ENCODE measurements around the gene RIC8B. TPM values are rescaled to one million over a fixed set of nuclear protein-coding genes. Genes with fewer than 3 reads are reported as not detected.

The RIC8B gene
- polyA plus RNA-seq, 1 donor (not counting 4 experiments of a cell fraction or from before 2014, with no cell fraction given) = 6.8 TPM

- no peak overlapping the region for H2AFZ ChIP-seq (ENCODE audit: control insufficient read depth, low read length)
- no peaks in the 10 kb centered on the region for H3K9me1 ChIP-seq (ENCODE audit: control insufficient read depth, extremely low read depth, insufficient read depth, low read length)
- TF ChIP-seq CTCF (optimal IDR thresholded peaks at IDR 0.05 in 1 of 3, IDR thresholded peaks at IDR 0.05 in 1 of 3, conservative IDR thresholded peaks at IDR 0.05 in 1 of 3; ENCODE audit: extremely low read depth in 1 of 3, insufficient read depth in 2 of 3, low read length in 3 of 3) (no peak), EZH2 (IDR thresholded peaks at IDR 0.05; ENCODE audit: low read length) (no peak)
- H4K20me1 ChIP-seq (ENCODE audit: control insufficient read depth, extremely low read depth, insufficient read depth, low read length) = no peaks in the 10 kb centered on the region
- no peak overlapping the region for H3K9ac ChIP-seq (ENCODE audit: control insufficient read depth, extremely low read depth, insufficient read depth, low read length)
- no peaks in the 10 kb centered on the region for H3K36me3 ChIP-seq (ENCODE audit: control insufficient read depth in 2 of 2, extremely low read depth in 1 of 2, insufficient read depth in 2 of 2, low read length in 2 of 2)
- FAIRE-seq (no peak), DNase-seq (ENCODE audit: low read depth, low spot score) (no peak)
- no peaks in the 10 kb centered on the region for H3K4me1 ChIP-seq (ENCODE audit: control insufficient read depth, extremely low read depth, insufficient read depth, low read length)
- no peaks in the 10 kb centered on the region for H3K79me2 ChIP-seq (ENCODE audit: control insufficient read depth, insufficient read depth, low read length)
- peaks cover 14% of the 10 kb centered on the region for H3K27me3 ChIP-seq (ENCODE audit: control insufficient read depth, extremely low read depth, insufficient read depth, low read length)
- dilution Hi-C loops (cut with MboI; ENCODE audit: extremely low pct_ligation_motif_present, low sequenced_read_pairs) = no loop called here
- H3K4me3 ChIP-seq (ENCODE audit: control insufficient read depth in 2 of 3, extremely low read depth in 1 of 3, insufficient read depth in 2 of 3, low read depth in 1 of 3, low read length in 3 of 3) = no peak overlapping the region
- no peaks in the 10 kb centered on the region for H3K9me3 ChIP-seq (ENCODE audit: control insufficient read depth, low read depth, low read length)
- H3K27ac ChIP-seq (ENCODE audit: control insufficient read depth, insufficient read depth, low read length) = no peak overlapping the region
- no peak overlapping the region for H3K4me2 ChIP-seq (ENCODE audit: control insufficient read depth, extremely low read depth, insufficient read depth, low read depth, low read length)
These were observed 6.3 kb upstream of the RIC8B start for GRCh38 chr12:106767954-106768822.

GRCh38 chr12:106769078-106769477 is 5.4 kb upstream of the RIC8B start:
- Histone ChIP-seq H3K27me3 (ENCODE audit: control insufficient read depth, extremely low read depth, insufficient read depth, low read length) (peaks cover 12% of the 10 kb centered on the region), H3K9me1 (ENCODE audit: control insufficient read depth, extremely low read depth, insufficient read depth, low read length) (no peaks in the 10 kb centered on the region), H3K4me3 (ENCODE audit: control insufficient read depth in 2 of 3, extremely low read depth in 1 of 3, insufficient read depth in 2 of 3, low read depth in 1 of 3, low read length in 3 of 3) (no peak overlapping the region), H3K9me3 (ENCODE audit: control insufficient read depth, low read depth, low read length) (no peaks in the 10 kb centered on the region), H3K4me2 (ENCODE audit: control insufficient read depth, extremely low read depth, insufficient read depth, low read depth, low read length) (no peak overlapping the region), H3K36me3 (ENCODE audit: control insufficient read depth in 2 of 2, extremely low read depth in 1 of 2, insufficient read depth in 2 of 2, low read length in 2 of 2) (no peaks in the 10 kb centered on the region), H3K9ac (ENCODE audit: control insufficient read depth, extremely low read depth, insufficient read depth, low read length) (no peak overlapping the region), H4K20me1 (ENCODE audit: control insufficient read depth, extremely low read depth, insufficient read depth, low read length) (no peaks in the 10 kb centered on the region), H3K27ac (ENCODE audit: control insufficient read depth, insufficient read depth, low read length) (no peak overlapping the region), H3K4me1 (ENCODE audit: control insufficient read depth, extremely low read depth, insufficient read depth, low read length) (no peaks in the 10 kb centered on the region), H3K79me2 (ENCODE audit: control insufficient read depth, insufficient read depth, low read length) (no peaks in the 10 kb centered on the region), H2AFZ (ENCODE audit: control insufficient read depth, low read length) (no peak overlapping the region)
- no peak for TF ChIP-seq CTCF (optimal IDR thresholded peaks at IDR 0.05 in 1 of 3, IDR thresholded peaks at IDR 0.05 in 1 of 3, conservative IDR thresholded peaks at IDR 0.05 in 1 of 3; ENCODE audit: extremely low read depth in 1 of 3, insufficient read depth in 2 of 3, low read length in 3 of 3)
- no peak for TF ChIP-seq EZH2 (IDR thresholded peaks at IDR 0.05; ENCODE audit: low read length)
- FAIRE-seq (no peak), DNase-seq (ENCODE audit: low read depth, low spot score) (no peak)
- dilution Hi-C loops (cut with MboI; ENCODE audit: extremely low pct_ligation_motif_present, low sequenced_read_pairs) = no loop called here

All from keratinocyte (primary cell).